HFFc6 (cell line): Measurements from ENCODE around the gene ASB18. TPM values are rescaled to one million over a fixed set of nuclear protein-coding genes. Genes with fewer than 3 reads are reported as not detected.

Experiments
- DNase-seq: peaks from one replicate; pipeline ENCODE4 v3.0.0-alpha.2; 2018
- H3K27ac Mint-ChIP-seq: 2 replicates; pipeline ENCODE4 v1.8.0; 2020; ENCODE audit warnings: mild to moderate bottlenecking, mixed read lengths
- H3K27me3 Mint-ChIP-seq: 2 replicates; pipeline ENCODE4 v1.8.0; 2021; ENCODE audit warnings: mild to moderate bottlenecking, moderate library complexity, mixed read lengths; ENCODE audit not compliant: insufficient read depth
- H3K36me3 Mint-ChIP-seq: 2 replicates; pipeline ENCODE4 v1.8.0; 2021; ENCODE audit warnings: low read depth, mixed read lengths
- H3K4me1 Mint-ChIP-seq: 2 replicates; pipeline ENCODE4 v1.8.0; 2020; ENCODE audit warnings: low read depth, mixed read lengths
- H3K4me3 Mint-ChIP-seq: 2 replicates; pipeline ENCODE4 v1.8.0; 2020; ENCODE audit warnings: mild to moderate bottlenecking, moderate library complexity, mixed read lengths
- H3K9me3 Mint-ChIP-seq: 2 replicates; pipeline ENCODE4 v1.8.0; 2020; ENCODE audit warnings: mild to moderate bottlenecking, mixed read lengths
- CTCF ChIP-seq: fragments of 200-600 bp; sonication (generic); IDR thresholded peaks from 2 replicates; pipeline ENCODE4 v1.5.0; 2021; ENCODE audit warnings: antibody characterized with exemption, mild to moderate bottlenecking
- total RNA-seq, 6 experiments: library from RNA; stranded (reverse); fragmentation: NEBNext Ultra II Directional; extraction: Animal tissue kit (Norgen Biotek cat#: 25700); gene quantifications; 2 replicates in 1 of 6; 3 replicates in 5 of 6; pipeline ENCODE4 v1.2.3, GENCODE V29; 2021

Gene ASB18
- total RNA-seq, 6 experiments from 2014 or later: not detected

- H3K9me3 Mint-ChIP-seq: peaks cover 46% of the 10 kb centered on the region
- DNase-seq: no peak
- no peak for TF ChIP-seq CTCF
Observed at GRCh38 chr2:236215196-236215595, 49.0 kb downstream of the ASB18 start.

GRCh38 chr2:236214376-236214995 lies 49.7 kb downstream of the ASB18 start:
- no peak for DNase-seq
- peaks cover 23% of the 10 kb centered on the region; the same call in 1 of the 2 replicates for H3K36me3 Mint-ChIP-seq
- no peak for TF ChIP-seq CTCF

More at GRCh38 chr2:236215196-236215595, 49.0 kb downstream of the ASB18 start:
- Mint-ChIP-seq H3K4me3 (no peak overlapping the region), H3K27ac (no peak overlapping the region), H3K27me3 (peaks cover 15% of the 10 kb centered on the region), H3K4me1 (no peaks in the 10 kb centered on the region), H3K36me3 (peaks cover 18% of the 10 kb centered on the region; the same call in 1 of the 2 replicates)

GRCh38 chr2:236211296-236211695 lies 52.9 kb downstream of the ASB18 start:
- Mint-ChIP-seq H3K27ac (no peak overlapping the region), H3K27me3 (peaks cover 21% of the 10 kb centered on the region), H3K4me3 (no peak overlapping the region), H3K4me1 (no peaks in the 10 kb centered on the region), H3K36me3 (peaks cover 20% of the 10 kb centered on the region; the same call in 1 of the 2 replicates), H3K9me3 (peaks cover 42% of the 10 kb centered on the region)
- no peak for TF ChIP-seq CTCF
- no peak for DNase-seq

More at GRCh38 chr2:236214376-236214995, 49.7 kb downstream of the ASB18 start:
- Mint-ChIP-seq H3K9me3 (peaks cover 43% of the 10 kb centered on the region), H3K4me3 (no peak overlapping the region), H3K27me3 (peaks cover 21% of the 10 kb centered on the region), H3K27ac (no peak overlapping the region), H3K4me1 (no peaks in the 10 kb centered on the region)

GRCh38 chr2:236210536-236210935 lies 53.7 kb downstream of the ASB18 start:
- Mint-ChIP-seq H3K4me1 (no peaks in the 10 kb centered on the region), H3K4me3 (no peak overlapping the region), H3K27ac (no peak overlapping the region), H3K27me3 (peaks cover 16% of the 10 kb centered on the region), H3K36me3 (peaks cover 14% of the 10 kb centered on the region; the same call in 1 of the 2 replicates), H3K9me3 (peaks cover 34% of the 10 kb centered on the region)
- no peak for DNase-seq
- no peak for TF ChIP-seq CTCF

- peaks cover 29% of the 10 kb centered on the region for H3K9me3 Mint-ChIP-seq
- no peak overlapping the region for H3K4me3 Mint-ChIP-seq
- peaks cover 16% of the 10 kb centered on the region for H3K27me3 Mint-ChIP-seq
- peaks cover 12% of the 10 kb centered on the region; the same call in 1 of the 2 replicates for H3K36me3 Mint-ChIP-seq
- H3K4me1 Mint-ChIP-seq: no peaks in the 10 kb centered on the region
- DNase-seq: no peak
- H3K27ac Mint-ChIP-seq: no peak overlapping the region
- TF ChIP-seq CTCF: no peak
Observed at GRCh38 chr2:236209996-236210395, 54.2 kb downstream of the ASB18 start.
